ENCODE data around the gene SIDT2.
"Not testable (repeated sequence)": the region's sequence is repeated elsewhere in the genome, so short reads cannot be mapped to it uniquely, and the experiment has no call there.

The SIDT2 gene

DNA sequence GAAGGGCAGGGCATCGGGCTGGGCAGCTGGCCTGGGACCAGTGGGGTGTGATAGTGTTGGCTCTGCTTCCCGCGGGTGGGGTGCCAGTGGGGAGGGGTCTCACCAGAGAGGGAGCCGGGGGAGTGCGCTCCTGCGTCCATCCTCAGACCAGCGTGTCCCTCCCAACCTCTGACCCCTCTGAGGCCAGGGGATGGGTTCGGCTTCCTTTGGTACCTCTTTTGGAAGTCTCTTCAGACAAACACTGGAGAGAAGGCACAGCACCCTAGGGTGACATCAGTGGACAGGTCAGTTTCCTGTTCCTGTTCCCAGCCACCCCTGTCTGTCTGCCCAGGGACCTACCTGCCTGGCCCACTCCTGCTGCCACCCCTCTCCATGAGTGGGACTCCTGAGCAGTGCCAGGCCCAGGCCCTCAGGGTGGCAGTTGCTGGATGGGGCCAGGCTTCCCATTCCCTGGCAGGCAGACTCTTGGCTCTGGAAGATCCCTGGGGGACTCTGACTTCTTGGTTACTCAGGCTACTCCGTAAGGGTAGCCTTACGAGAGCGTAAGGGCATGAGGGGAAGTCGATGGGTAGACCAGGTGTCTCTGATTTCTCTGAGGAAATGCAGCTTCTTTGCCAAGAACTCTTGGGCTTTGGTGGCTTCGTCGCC is 23.2 kb downstream of the SIDT2 start:
- no peak for DNase-seq

DNA sequence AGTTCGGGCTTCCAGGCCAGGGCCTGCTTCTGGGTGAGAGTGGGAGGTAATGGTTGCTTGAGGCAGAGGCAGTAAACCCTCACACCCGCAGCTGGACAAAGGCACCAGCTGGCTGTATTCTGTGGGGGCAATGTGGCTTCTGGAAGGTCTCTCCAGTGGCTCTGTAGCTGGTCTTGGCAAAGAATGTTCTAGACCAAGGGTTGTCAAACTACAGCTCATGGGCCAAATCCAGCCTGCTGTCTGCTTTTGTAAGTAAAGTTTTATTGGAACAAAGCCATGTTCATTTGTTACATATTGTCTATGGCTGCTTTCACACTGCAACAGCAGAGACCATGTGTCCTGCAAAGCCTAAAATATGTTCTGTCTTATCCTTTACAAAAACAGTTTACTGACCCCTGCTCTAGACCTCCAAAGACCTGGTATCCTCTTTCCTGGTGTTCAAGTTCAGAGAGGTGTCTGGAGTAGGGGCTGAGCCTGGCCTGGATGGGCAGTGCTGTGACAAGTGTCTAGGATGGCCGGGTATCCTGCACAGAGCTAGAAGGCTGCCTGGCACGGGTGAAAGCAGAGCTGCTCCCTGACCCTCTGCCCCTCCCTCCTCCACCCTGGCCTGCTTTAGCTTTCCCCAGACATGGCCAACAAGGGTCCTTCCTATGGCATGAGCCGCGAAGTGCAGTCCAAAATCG is 24.0 kb downstream of the SIDT2 start:
- DNase-seq, result no peak

GRCh38 chr11:117203069-117203407 is 24.5 kb downstream of the SIDT2 start:
- DNase-seq, result no peak

DNA sequence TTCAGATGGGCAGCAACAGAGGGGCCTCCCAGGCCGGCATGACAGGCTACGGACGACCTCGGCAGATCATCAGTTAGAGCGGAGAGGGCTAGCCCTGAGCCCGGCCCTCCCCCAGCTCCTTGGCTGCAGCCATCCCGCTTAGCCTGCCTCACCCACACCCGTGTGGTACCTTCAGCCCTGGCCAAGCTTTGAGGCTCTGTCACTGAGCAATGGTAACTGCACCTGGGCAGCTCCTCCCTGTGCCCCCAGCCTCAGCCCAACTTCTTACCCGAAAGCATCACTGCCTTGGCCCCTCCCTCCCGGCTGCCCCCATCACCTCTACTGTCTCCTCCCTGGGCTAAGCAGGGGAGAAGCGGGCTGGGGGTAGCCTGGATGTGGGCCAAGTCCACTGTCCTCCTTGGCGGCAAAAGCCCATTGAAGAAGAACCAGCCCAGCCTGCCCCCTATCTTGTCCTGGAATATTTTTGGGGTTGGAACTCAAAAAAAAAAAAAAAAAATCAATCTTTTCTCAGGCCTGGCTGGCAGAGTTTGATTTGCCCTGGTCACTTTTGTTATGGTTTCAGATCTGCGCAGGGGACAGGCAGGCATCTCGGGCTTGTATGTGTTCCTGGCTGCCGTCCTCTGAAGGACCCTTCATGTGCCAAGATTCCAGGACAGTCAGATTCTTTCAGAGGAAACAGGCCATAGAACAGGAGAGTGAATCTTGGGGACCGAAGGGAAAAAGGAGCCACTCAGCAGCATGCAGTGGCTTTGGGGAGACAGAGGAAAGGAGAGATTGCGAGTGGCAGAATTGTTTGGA is 25.9 kb downstream of the SIDT2 start:
- DNase-seq, result peak in 1 of 58 donors; percentile 19

GRCh38 chr11:117205211-117205818 is 26.8 kb downstream of the SIDT2 start:
- peak in 7 of 58 donors; percentile 6 to 40 (median 13) for DNase-seq

- DNase-seq, result not testable (repeated sequence)
Observed at GRCh38 chr11:117206111-117206510, 27.6 kb downstream of the SIDT2 start.

- DNase-seq, result not testable (repeated sequence)
Observed at GRCh38 chr11:117206859-117207258, 28.3 kb downstream of the SIDT2 start.

DNA sequence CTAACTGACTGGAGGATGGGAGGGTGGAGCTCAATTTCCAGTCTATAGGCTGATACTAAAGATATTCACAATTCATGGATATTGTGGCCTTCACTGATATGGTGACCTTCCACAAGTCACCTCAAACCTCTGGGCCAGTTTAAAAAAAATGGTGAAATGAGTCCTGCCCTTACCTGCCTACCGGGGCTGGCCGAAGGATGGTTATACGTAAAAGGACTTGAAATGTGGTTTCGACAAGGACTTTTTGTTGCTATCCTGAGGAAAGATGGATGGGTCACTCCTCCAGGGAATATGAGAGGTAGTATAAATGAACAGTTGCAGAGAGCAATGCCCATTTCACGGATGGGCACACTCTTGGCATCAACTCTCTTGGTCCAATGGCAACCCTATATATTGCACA is 28.9 kb downstream of the SIDT2 start:
- not testable (repeated sequence) for DNase-seq

GRCh38 chr11:117208710-117209109 is 30.2 kb downstream of the SIDT2 start:
- peak in 1 of 58 donors; percentile 17 for DNase-seq

- DNase-seq, result not testable (repeated sequence)
Observed at GRCh38 chr11:117209351-117210125, 31.0 kb downstream of the SIDT2 start.

DNA sequence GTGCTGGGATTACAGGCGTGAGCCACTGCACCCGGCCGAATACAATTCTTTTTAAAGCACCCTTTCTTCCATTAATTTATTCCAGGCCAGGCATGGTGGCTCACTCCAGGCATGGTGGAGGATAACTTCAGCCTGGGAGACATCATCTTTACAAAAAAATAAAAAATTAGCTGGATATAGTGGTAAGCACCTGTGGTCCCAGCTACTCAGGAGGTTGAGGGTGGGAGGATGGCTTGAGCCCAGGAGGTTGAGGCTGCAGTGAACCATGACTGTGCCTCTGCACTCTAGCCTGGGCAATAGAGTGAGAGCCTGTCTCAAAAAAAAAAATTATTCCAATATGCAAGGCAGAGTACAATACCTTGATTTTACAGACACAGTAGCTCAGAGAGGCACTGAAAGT is 32.1 kb downstream of the SIDT2 start:
- DNase-seq, result no peak

DNA sequence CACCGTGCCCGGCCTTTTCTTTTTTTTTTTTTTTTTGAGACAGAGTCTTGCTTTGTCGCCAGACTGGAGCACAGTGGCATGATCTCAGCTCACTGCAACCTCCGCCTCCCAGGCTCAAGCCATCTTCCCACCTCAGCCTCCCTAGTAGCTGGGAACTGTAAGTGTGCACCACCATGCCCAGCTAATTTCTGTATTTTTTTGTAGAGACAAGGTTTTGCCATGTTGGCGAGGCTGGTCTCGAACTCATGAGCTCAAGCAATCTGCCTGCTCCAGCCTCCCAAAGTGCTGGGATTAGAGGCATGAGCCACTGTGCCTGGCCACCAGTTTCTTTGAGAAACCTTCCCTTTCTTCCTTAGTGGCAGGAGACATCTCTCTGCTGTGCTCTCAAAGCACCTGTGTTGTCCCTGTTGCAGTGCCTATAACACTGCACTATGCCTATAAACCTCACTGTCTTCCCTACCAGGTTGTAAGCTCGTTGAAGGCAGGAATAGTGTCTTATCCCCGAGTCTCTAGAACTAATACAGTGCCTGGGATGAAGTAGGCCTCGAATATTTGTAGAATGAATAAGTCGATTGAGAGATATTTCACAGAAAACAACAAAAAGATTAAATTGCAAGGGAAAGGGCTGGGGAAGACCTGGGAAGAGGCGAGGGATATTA is 34.3 kb downstream of the SIDT2 start:
- DNase-seq, result no peak

DNA sequence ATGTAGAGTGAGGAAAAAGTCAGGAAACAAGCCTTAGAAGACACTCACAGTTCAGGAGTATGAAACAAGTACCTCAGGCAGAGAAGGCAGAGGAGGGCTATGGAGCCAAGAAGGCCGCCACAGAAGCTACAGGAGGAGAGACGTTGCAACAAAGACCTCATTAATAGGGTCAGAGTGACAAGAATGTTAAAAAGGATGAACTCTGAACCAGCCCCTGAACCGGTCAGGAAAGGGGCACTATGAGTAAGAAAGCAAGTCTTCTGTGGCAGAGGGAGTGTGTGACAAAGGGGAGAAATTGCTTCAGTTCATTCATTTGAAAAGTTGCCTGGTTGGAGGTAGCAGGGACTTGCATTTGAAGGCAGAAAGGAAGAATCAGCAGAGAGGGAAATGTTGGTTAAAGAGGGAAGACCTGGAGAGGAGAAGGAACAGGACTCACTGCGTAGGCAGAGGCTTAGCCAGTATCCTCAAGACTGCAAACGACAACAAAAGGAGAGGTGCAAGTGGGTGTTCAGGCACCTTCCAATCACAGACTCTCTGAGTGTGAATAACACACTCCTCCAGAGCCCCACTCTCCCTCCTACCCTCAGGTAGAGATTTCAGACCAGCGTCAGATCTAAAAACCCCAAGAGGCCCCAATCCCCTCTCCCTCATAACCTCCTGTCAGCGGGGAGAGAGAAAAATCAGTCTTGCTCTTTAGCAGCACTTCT is 36.0 kb downstream of the SIDT2 start:
- no peak for DNase-seq

DNA sequence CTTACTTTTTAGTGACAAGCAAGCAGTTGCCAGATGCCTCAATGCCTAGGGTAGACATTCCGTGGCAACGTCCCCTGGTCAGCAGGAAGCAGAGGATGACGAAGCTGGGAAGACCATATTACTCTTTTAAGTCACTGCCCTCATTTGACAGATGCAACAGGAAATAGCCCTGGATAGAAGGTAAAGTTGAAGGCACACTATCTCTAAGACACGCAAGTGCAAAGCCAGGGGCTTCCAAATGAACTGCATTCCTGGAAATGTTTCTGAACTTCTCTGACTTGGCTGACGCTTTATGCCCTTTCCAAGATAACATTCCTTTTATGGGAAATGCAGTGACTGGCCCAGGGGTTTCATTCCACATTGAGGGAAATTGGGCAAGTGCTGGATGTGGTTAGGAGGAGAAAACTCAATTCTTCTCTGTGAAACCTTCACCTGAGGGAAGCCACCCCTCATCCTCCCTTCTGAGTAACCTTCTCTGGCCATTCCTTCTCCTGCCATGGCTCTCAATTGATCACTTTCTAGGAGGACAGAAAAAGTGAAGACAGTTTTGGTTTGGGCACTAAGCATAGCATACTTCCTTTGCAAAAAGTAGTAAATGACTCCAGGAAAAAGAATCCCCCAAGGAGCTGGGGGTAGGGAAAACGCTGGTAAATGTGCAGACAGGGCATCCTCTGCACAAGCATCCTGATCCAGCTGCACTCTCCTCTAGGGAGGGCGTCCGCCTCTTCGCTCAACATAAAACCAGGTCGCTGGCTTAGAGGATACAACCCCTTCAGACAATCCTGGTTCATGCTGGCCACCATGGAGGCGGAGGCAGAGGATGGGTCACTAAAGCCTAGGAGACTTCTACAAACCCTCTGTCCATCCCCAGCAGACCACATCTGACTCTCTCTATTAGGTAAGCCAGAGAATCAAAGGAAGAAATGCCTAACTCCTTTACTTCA is 38.9 kb downstream of the SIDT2 start:
- DNase-seq, result no peak

DNA sequence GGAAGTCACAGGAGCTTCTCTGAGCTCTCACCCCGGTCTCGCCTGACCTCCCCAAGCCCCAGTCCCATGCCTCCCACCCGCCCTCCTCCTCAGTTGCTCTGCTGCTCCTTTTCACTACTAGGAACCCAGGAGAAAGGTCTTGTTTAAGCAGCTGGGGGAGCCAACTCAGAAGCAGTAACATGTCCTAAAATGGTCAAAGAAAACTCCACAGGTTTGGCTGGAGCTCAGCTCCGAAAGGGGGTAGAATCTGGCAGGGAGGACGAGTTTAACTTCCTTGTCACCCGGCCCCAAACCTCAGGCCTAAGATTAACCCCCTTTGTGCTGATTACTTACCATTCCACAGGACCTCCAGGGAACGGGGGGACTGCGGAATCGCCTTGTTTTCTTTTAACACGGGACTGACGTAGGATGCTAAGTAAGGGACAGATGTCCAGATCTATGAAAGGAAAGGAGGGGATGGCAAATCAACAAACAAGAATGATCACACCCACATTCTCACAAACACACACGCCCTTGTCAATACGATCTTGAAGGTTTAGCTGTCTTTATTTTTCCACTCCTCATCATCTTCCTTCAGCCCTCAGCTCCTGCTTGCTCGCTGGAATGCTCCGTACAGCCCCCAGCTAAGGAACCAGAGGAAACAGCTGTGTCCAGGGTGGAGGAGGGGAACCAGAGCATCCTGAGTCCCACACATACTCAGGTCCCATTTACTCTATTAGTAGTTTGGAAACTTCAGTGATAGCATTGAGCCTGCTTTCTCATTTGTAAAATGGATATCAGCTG is 39.8 kb downstream of the SIDT2 start:
- DNase-seq, result peak in 1 of 58 donors; percentile 14

- DNase-seq, result no peak
Observed at GRCh38 chr11:117219001-117219400, 40.5 kb downstream of the SIDT2 start.

DNA sequence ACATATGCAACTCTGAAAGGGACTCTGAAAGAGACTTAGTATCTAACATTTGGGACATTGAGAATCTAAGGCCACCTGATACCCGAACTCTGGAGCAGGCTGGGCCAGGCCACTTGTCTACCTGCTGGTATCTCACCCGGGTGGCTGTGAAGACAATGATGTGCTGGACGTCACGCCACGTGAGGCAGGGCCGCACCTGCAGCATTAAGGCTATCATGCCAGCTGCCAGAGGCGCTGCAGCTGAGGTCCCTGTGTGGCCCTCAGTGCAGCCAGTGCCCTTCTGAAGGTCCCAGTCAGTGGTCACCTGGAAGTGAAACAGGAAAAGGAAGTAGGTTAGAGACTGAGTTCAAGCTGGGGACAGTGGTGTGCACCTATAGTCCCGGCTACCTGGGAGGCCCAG is 40.9 kb downstream of the SIDT2 start:
- no peak for DNase-seq

GRCh38 chr11:117219995-117220394 is 41.5 kb downstream of the SIDT2 start:
- DNase-seq, result no peak

All from anterior cingulate cortex (tissue), 58 donors.